Tibial artery (tissue), 4 donors: ENCODE measurements around the gene VPS11.

Source experiments
- DNase-seq, 2 donors: peaks; one replicate each; pipeline ENCODE4 v3.0.0-alpha.2; 2019
- H3K27ac ChIP-seq, 2 donors: fragments of 200-600 bp; sonication (generic) in 1 of 2; 1 replicate in 1 of 2; 2 replicates in 1 of 2; pipeline ENCODE4 v1.5.1; 2018 to 2019; ENCODE audit warnings: mild to moderate bottlenecking in 1 of 2
- H3K27me3 ChIP-seq, 2 donors: fragments of 200-600 bp; sonication (generic) in 1 of 2; one replicate each; pipeline versions ENCODE4 v1.5.1 to v1.6.0; 2016 to 2019
- H3K36me3 ChIP-seq, 3 donors: fragments of 200-600 bp; sonication (generic) in 2 of 3; one replicate each; pipeline ENCODE4 v1.5.1; 2016 to 2019; ENCODE audit warnings: mild to moderate bottlenecking in 2 of 3
- H3K4me1 ChIP-seq, 4 donors: fragments of 200-600 bp; sonication (generic) in 2 of 4; 1 replicate in 3 of 4; 2 replicates in 1 of 4; pipeline ENCODE4 v1.5.1; 2016 to 2019
- H3K4me3 ChIP-seq, 2 donors: fragments of 200-600 bp; sonication (generic) in 1 of 2; 1 replicate in 1 of 2; 2 replicates in 1 of 2; pipeline ENCODE4 v1.5.1; 2018 to 2019; ENCODE audit warnings: mild to moderate bottlenecking in 2 of 2
- H3K9me3 ChIP-seq, 3 donors: fragments of 200-600 bp; sonication (generic) in 1 of 3; one replicate each; pipeline ENCODE4 v1.5.1; 2016 to 2019
- intact Hi-C: fragments of 100-400 bp; cut with DNase I; formaldehyde crosslinking; loops from one replicate; pipeline ENCODE4 v1.15.0; 2023; ENCODE audit warnings: low total_unique reads
- TF ChIP-seq, protein P1 (sequence below), 2 experiments: fragments of 200-600 bp in 1 of 2; fragments of 450-650 bp in 1 of 2; IDR thresholded peaks; one replicate each; pipeline ENCODE4 v1.5.1; 2017 to 2019; ENCODE audit warnings: antibody characterized with exemption in 2 of 2, mild to moderate bottlenecking in 1 of 2, moderate library complexity in 1 of 2

The VPS11 gene

GRCh38 chr11:119116601-119117000 is 49.0 kb downstream of the VPS11 start:
- Histone ChIP-seq H3K9me3 (no peaks in the 10 kb centered on the region), H3K36me3 (peaks cover 12 to 60% (median 38%) of the 10 kb centered on the region in 3 donors), H3K27ac (no peak overlapping the region), H3K4me1 (peaks cover 0 to 8% (median 3%) of the 10 kb centered on the region in 4 donors), H3K27me3 (no peaks in the 10 kb centered on the region), H3K4me3 (no peak overlapping the region)
- TF ChIP-seq, protein P1, sequence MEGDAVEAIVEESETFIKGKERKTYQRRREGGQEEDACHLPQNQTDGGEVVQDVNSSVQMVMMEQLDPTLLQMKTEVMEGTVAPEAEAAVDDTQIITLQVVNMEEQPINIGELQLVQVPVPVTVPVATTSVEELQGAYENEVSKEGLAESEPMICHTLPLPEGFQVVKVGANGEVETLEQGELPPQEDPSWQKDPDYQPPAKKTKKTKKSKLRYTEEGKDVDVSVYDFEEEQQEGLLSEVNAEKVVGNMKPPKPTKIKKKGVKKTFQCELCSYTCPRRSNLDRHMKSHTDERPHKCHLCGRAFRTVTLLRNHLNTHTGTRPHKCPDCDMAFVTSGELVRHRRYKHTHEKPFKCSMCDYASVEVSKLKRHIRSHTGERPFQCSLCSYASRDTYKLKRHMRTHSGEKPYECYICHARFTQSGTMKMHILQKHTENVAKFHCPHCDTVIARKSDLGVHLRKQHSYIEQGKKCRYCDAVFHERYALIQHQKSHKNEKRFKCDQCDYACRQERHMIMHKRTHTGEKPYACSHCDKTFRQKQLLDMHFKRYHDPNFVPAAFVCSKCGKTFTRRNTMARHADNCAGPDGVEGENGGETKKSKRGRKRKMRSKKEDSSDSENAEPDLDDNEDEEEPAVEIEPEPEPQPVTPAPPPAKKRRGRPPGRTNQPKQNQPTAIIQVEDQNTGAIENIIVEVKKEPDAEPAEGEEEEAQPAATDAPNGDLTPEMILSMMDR (IDR thresholded peaks at IDR 0.05): no peak
- no peak for DNase-seq
- intact Hi-C loops: no loop called here

DNA sequence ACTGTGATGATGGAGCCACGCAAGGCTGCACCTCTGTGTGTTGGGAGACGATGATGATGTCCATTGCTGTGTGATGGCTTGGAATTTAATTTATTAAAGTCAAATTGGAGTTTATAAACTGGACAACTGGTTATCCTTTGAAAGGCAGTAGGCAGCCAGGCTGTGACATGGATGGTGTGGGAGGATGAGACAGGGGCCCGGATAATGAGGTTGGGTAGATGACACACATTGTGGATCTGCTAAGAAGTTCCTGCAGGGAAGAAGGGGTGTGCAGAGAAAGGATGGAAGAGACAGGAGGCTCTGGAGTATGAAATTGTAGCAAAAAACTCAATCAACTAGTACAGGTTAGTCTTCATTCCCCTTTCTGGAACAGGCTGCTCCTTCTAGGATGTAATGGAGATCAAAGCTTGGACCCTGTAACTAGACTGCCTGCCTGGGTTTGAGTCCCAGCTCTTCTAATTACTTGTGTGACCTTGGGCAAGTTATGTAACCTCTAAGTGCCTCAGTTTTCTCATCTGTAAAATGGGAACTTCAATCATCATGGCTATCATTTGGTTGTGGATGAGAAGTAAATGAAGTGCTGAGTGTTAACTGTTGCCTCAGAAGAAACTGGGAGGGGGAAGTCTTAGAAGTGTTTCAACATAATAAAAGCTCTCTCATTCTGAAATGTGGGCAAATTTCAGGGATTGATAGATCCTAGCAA is 49.5 kb downstream of the VPS11 start:
- H3K9me3 ChIP-seq: no peaks in the 10 kb centered on the region

DNA sequence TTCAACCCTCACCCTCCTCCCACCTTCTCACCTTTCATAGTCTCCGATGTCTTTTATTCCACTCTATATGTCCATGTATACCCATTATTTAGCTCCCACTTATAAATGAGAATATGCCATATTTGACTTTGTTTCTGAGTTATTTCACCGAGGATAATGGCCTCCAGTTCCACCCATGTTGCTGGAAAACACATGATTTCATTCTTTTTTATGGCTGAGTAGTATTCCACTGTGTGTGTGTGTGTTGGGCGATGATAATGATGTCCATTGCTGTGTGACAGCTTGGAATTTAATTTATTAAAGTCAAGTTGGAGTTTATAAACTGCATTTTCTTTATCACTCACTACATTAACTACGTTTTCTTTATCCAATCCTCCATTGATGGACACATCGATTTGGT is 50.6 kb downstream of the VPS11 start:
- H3K4me1 ChIP-seq: peaks cover 0 to 21% (median 13%) of the 10 kb centered on the region in 4 donors
- peaks cover 4 to 43% (median 22%) of the 10 kb centered on the region in 3 donors for H3K36me3 ChIP-seq
- TF ChIP-seq, protein P1 (IDR thresholded peaks at IDR 0.05): no peak
- DNase-seq: no peak
- intact Hi-C loops: no loop called here
- H3K9me3 ChIP-seq: no peaks in the 10 kb centered on the region
- no peak overlapping the region for H3K4me3 ChIP-seq
- H3K27ac ChIP-seq: no peak overlapping the region
- H3K27me3 ChIP-seq: no peaks in the 10 kb centered on the region

More for the DNA sequence above, 49.5 kb downstream of the VPS11 start:
- Histone ChIP-seq H3K36me3 (peaks cover 7 to 54% (median 32%) of the 10 kb centered on the region in 3 donors), H3K4me3 (no peak overlapping the region), H3K4me1 (peaks cover 0 to 11% (median 7%) of the 10 kb centered on the region in 4 donors), H3K27ac (no peak overlapping the region), H3K27me3 (no peaks in the 10 kb centered on the region)
- TF ChIP-seq, protein P1 (IDR thresholded peaks at IDR 0.05): no peak
- no peak for DNase-seq
- intact Hi-C loops: no loop called here

DNA sequence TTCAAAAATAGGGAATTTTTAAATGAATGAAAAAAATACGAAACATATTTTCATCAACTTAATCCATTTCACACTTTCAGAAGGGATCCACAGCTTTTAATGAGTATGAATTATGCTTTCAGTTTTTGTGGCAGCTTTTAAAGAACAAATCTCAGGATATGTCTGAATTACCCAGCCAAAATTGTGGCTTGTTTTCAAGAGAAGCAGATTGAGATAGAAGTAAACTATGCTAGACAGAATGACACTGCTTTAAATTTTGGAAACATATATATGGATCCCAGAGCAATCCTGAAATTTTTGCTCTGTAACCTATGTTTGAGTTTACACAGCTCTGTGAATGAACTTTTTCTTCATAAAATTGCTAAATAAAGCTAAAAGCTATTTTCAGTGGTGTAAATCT is 51.3 kb downstream of the VPS11 start:
- H3K9me3 ChIP-seq: no peaks in the 10 kb centered on the region
- no peak overlapping the region for H3K4me3 ChIP-seq
- intact Hi-C loops: no loop called here
- no peaks in the 10 kb centered on the region for H3K27me3 ChIP-seq
- peaks cover 0 to 22% (median 13%) of the 10 kb centered on the region in 4 donors for H3K4me1 ChIP-seq
- TF ChIP-seq, protein P1 (IDR thresholded peaks at IDR 0.05): no peak
- peaks cover 0 to 40% (median 17%) of the 10 kb centered on the region in 3 donors for H3K36me3 ChIP-seq
- no peak for DNase-seq
- H3K27ac ChIP-seq: no peak overlapping the region

GRCh38 chr11:119120639-119121007 is 53.0 kb downstream of the VPS11 start:
- Histone ChIP-seq H3K9me3 (no peaks in the 10 kb centered on the region), H3K4me1 (peaks cover 0 to 22% (median 13%) of the 10 kb centered on the region in 4 donors), H3K36me3 (peaks cover 0 to 40% (median 24%) of the 10 kb centered on the region in 3 donors), H3K27ac (peak overlapping the region; percentile 80 to 84), H3K4me3 (peak overlapping the region; percentile 85 to 90), H3K27me3 (no peaks in the 10 kb centered on the region)
- TF ChIP-seq, protein P1 (IDR thresholded peaks at IDR 0.05): no peak
- DNase-seq: no peak
- intact Hi-C loops: no loop called here
